Transverse colon (tissue), 4 donors: ENCODE data around the gene BRSK2.

ENCODE experiments used
- CTCF ChIP-seq, 5 experiments: fragments of 200-600 bp in 3 of 5; fragments of 450-650 bp in 2 of 5; sonication (generic) in 3 of 5; IDR thresholded peaks; 1 replicate in 2 of 5; 2 replicates in 3 of 5; pipeline ENCODE4 v1.5.1; 2016 to 2017; ENCODE audit warnings: antibody characterized with exemption in 5 of 5, inconsistent platforms in 3 of 5, mild to moderate bottlenecking in 2 of 5, moderate library complexity in 1 of 5
- POLR2AphosphoS5 ChIP-seq, 3 donors: sonication (generic); formaldehyde crosslinking; IDR thresholded peaks; one replicate each; pipeline ENCODE4 v1.6.1; 2016; ENCODE audit warnings: antibody characterized with exemption in 3 of 3

GRCh38 chr11:1498262-1498661, 108.5 kb downstream of the BRSK2 start:
- TF ChIP-seq CTCF (IDR thresholded peaks at IDR 0.05) (no peak), POLR2AphosphoS5 (IDR thresholded peaks at IDR 0.05) (no peak)
